ENCODE results near the gene UPF1.
"Not testable (repeated sequence)": the region's sequence is repeated elsewhere in the genome, so short reads cannot be mapped to it uniquely, and the experiment has no call there.

The UPF1 gene

GRCh38 chr19:18898607-18899408 is 67.0 kb downstream of the UPF1 start:
- Histone ChIP-seq H3K9me3 (ENCODE audit: control insufficient read depth, insufficient read depth, low read length) (no peaks in the 10 kb centered on the region), H3K27ac (ENCODE audit: low read length) (no peak overlapping the region), H3K27me3 (ENCODE audit: control insufficient read depth, insufficient read depth, low read length) (no peaks in the 10 kb centered on the region), H3K36me3 (ENCODE audit: control insufficient read depth, insufficient read depth, low read length) (no peaks in the 10 kb centered on the region; the same call in 1 of the 2 replicates), H3K4me3 (ENCODE audit: low read length) (no peak overlapping the region), H3K4me1 (ENCODE audit: control insufficient read depth, insufficient read depth, low read length) (peaks cover 2% of the 10 kb centered on the region)
- whole genome bisulfite sequencing (ENCODE audit: insufficient coverage, insufficient read length) = no CpG with 5 or more reads among the region's 18 CpGs
- DNase-seq (ENCODE audit: low read depth, low spot score) = no peak

DNA sequence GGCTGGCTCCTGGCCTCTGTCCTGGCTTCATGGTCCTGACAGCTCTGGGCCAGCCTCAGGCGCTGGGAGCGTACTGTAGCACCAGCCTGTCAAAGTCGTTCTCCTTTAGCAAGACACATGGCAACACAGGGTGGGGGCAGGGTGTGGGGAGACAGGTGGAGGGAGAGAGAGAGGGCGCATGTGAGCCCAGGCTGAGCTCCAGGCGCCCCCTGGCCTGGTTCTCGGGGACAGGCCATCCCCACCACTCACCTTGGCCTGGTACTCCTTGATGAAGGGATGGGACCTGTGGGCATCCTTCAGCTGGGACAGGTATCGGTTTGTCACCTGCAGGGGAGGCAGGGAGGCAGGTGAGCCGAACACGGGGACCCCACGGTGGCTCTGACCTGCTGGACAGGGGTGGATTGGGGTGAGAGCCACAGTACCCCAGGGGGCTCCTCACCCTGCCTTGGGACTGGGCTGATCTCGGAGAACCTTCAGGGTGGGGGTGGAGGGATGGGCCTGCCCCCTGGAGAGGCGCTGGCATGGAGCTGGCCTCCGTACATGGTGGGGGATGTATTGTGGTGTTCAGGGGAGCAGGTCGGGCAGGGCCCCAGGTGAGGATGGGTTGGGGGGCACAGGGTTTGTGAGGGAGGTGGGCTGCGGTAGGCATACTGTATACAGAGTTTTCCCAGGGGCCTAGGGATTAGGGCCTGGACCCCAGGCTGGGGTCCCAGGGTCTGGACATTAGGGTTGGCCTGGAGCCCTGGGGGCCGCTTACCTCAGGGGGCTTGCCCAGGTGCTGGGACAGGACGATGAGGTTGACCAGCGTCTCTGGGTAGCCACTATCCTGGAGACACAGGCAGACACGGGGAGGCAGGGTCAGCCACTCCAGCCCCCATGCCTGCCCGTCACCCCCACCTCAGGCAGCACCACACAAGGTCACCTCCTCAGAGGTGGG is 68.1 kb downstream of the UPF1 start:
- no peaks in the 10 kb centered on the region for H3K9me3 ChIP-seq (ENCODE audit: control insufficient read depth, insufficient read depth, low read length)
- DNase-seq (ENCODE audit: low read depth, low spot score) = no peak
- no peaks in the 10 kb centered on the region for H3K27me3 ChIP-seq (ENCODE audit: control insufficient read depth, insufficient read depth, low read length)
- no peaks in the 10 kb centered on the region; the same call in 1 of the 2 replicates for H3K4me1 ChIP-seq (ENCODE audit: control insufficient read depth, insufficient read depth, low read length)
- peaks cover 4% of the 10 kb centered on the region for H3K36me3 ChIP-seq (ENCODE audit: control insufficient read depth, insufficient read depth, low read length)
- H3K27ac ChIP-seq (ENCODE audit: low read length) = no peak overlapping the region
- WGBS (ENCODE audit: insufficient coverage, insufficient read length) = no CpG with 5 or more reads among the region's 20 CpGs
- H3K4me3 ChIP-seq (ENCODE audit: low read length) = no peak overlapping the region

GRCh38 chr19:18900700-18901481 is 69.1 kb downstream of the UPF1 start:
- no CpG with 5 or more reads among the region's 17 CpGs for WGBS (ENCODE audit: insufficient coverage, insufficient read length)
- no peak for DNase-seq (ENCODE audit: low read depth, low spot score)
- Histone ChIP-seq H3K27me3 (ENCODE audit: control insufficient read depth, insufficient read depth, low read length) (no peaks in the 10 kb centered on the region), H3K9me3 (ENCODE audit: control insufficient read depth, insufficient read depth, low read length) (no peaks in the 10 kb centered on the region), H3K36me3 (ENCODE audit: control insufficient read depth, insufficient read depth, low read length) (peaks cover 8% of the 10 kb centered on the region), H3K27ac (ENCODE audit: low read length) (no peak overlapping the region), H3K4me1 (ENCODE audit: control insufficient read depth, insufficient read depth, low read length) (no peaks in the 10 kb centered on the region; the same call in 1 of the 2 replicates), H3K4me3 (ENCODE audit: low read length) (no peak overlapping the region)

- H3K4me1 ChIP-seq (ENCODE audit: control insufficient read depth, insufficient read depth, low read length) = no peaks in the 10 kb centered on the region; the same call in 1 of the 2 replicates
- whole genome bisulfite sequencing (ENCODE audit: insufficient coverage, insufficient read length) = no CpG with 5 or more reads among the region's 7 CpGs
- H3K27ac ChIP-seq (ENCODE audit: low read length) = no peak overlapping the region
- H3K4me3 ChIP-seq (ENCODE audit: low read length) = no peak overlapping the region
- DNase-seq (ENCODE audit: low read depth, low spot score) = no peak
- peaks cover 9% of the 10 kb centered on the region for H3K36me3 ChIP-seq (ENCODE audit: control insufficient read depth, insufficient read depth, low read length)
- H3K27me3 ChIP-seq (ENCODE audit: control insufficient read depth, insufficient read depth, low read length) = no peaks in the 10 kb centered on the region
- H3K9me3 ChIP-seq (ENCODE audit: control insufficient read depth, insufficient read depth, low read length) = no peaks in the 10 kb centered on the region
Observed at GRCh38 chr19:18901491-18901890, 69.7 kb downstream of the UPF1 start.

GRCh38 chr19:18902519-18902918 is 70.8 kb downstream of the UPF1 start:
- H3K4me3 ChIP-seq (ENCODE audit: low read length); H3K9me3 ChIP-seq (ENCODE audit: control insufficient read depth, insufficient read depth, low read length); H3K27ac ChIP-seq (ENCODE audit: low read length); H3K27me3 ChIP-seq (ENCODE audit: control insufficient read depth, insufficient read depth, low read length); H3K4me1 ChIP-seq (ENCODE audit: control insufficient read depth, insufficient read depth, low read length); DNase-seq (ENCODE audit: low read depth, low spot score): not testable (repeated sequence)
- peaks cover 18% of the 10 kb centered on the region for H3K36me3 ChIP-seq (ENCODE audit: control insufficient read depth, insufficient read depth, low read length)
- no CpG with 5 or more reads among the region's 5 CpGs for WGBS (ENCODE audit: insufficient coverage, insufficient read length)

- H3K27me3 ChIP-seq (ENCODE audit: control insufficient read depth, insufficient read depth, low read length) = no peaks in the 10 kb centered on the region
- no peak overlapping the region for H3K27ac ChIP-seq (ENCODE audit: low read length)
- no peak for DNase-seq (ENCODE audit: low read depth, low spot score)
- WGBS (ENCODE audit: insufficient coverage, insufficient read length) = no CpG with 5 or more reads among the region's 29 CpGs
- no peak overlapping the region; the same call in 1 of the 2 replicates for H3K4me3 ChIP-seq (ENCODE audit: low read length)
- H3K9me3 ChIP-seq (ENCODE audit: control insufficient read depth, insufficient read depth, low read length) = no peaks in the 10 kb centered on the region
- H3K36me3 ChIP-seq (ENCODE audit: control insufficient read depth, insufficient read depth, low read length) = peaks cover 23% of the 10 kb centered on the region
- H3K4me1 ChIP-seq (ENCODE audit: control insufficient read depth, insufficient read depth, low read length) = no peaks in the 10 kb centered on the region; the same call in 1 of the 2 replicates
Observed at GRCh38 chr19:18903156-18904037, 71.6 kb downstream of the UPF1 start.

- H3K9me3 ChIP-seq (ENCODE audit: control insufficient read depth, insufficient read depth, low read length) = no peaks in the 10 kb centered on the region
- H3K4me1 ChIP-seq (ENCODE audit: control insufficient read depth, insufficient read depth, low read length) = no peaks in the 10 kb centered on the region
- no peaks in the 10 kb centered on the region for H3K27me3 ChIP-seq (ENCODE audit: control insufficient read depth, insufficient read depth, low read length)
- no peak overlapping the region for H3K4me3 ChIP-seq (ENCODE audit: low read length)
- no CpG with 5 or more reads among the region's 25 CpGs for WGBS (ENCODE audit: insufficient coverage, insufficient read length)
- H3K27ac ChIP-seq (ENCODE audit: low read length) = no peak overlapping the region
- peaks cover 25% of the 10 kb centered on the region for H3K36me3 ChIP-seq (ENCODE audit: control insufficient read depth, insufficient read depth, low read length)
- DNase-seq (ENCODE audit: low read depth, low spot score) = no peak
Observed at GRCh38 chr19:18904334-18905057, 72.7 kb downstream of the UPF1 start.

DNA sequence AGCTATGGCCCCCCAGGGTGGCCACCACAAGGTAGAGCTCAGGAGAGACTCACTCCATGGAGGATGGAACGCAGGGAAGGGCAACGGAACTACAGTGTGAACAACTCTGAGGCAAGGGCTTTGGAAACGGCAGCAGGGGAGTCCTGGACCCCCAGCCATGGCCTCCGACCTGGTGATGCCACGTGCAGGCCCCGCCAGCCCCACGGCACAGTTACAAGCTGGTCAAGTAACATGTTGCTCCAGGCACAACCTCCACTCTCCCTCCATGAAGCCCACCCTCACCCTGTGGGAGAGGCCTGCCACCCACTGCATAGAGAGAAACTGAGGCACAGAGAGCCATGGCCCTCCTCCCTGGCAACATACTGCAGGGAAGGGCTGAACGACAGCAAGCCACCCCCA is 73.3 kb downstream of the UPF1 start:
- Histone ChIP-seq H3K9me3 (ENCODE audit: control insufficient read depth, insufficient read depth, low read length) (no peaks in the 10 kb centered on the region), H3K27ac (ENCODE audit: low read length) (no peak overlapping the region), H3K27me3 (ENCODE audit: control insufficient read depth, insufficient read depth, low read length) (no peaks in the 10 kb centered on the region), H3K4me3 (ENCODE audit: low read length) (no peak overlapping the region), H3K36me3 (ENCODE audit: control insufficient read depth, insufficient read depth, low read length) (peaks cover 25% of the 10 kb centered on the region), H3K4me1 (ENCODE audit: control insufficient read depth, insufficient read depth, low read length) (no peaks in the 10 kb centered on the region)
- WGBS (ENCODE audit: insufficient coverage, insufficient read length) = no CpG with 5 or more reads among the region's 8 CpGs
- DNase-seq (ENCODE audit: low read depth, low spot score) = no peak

All from iPS DF 6.9 (cell line).